ENCODE measurements around the gene TEX26.

Gene TEX26

GRCh38 chr13:31016342-31017325 is 84.2 kb downstream of the TEX26 start:
- DNase-seq, result no peak

GRCh38 chr13:31018511-31018910 is 86.1 kb downstream of the TEX26 start:
- DNase-seq, result no peak

GRCh38 chr13:31020996-31021395 is 88.5 kb downstream of the TEX26 start:
- DNase-seq, result no peak

GRCh38 chr13:31022288-31022895 is 89.9 kb downstream of the TEX26 start:
- no peak for DNase-seq

- no peak for DNase-seq
These were observed 90.6 kb downstream of the TEX26 start for GRCh38 chr13:31022928-31023530.

Measured in CD4-positive, alpha-beta T cell treated with Interleukin-17A for 1 hour (primary cell).